Stimulated activated CD4-positive, alpha-beta T cell treated with anti-CD3 and anti-CD28 coated beads, Interleukin-4, amount 100 ng/mL, for 48 hours (primary cell): ENCODE data around the gene SMAD3.

Source experiments
- DNase-seq, 2 donors: peaks; one replicate each; pipeline ENCODE4 v3.0.0-alpha.2; 2020; ENCODE audit warnings: low read depth in 2 of 2

SMAD3 gene

GRCh38 chr15:67227846-67228245 is 162.4 kb downstream of the SMAD3 start:
- DNase-seq: no peak

GRCh38 chr15:67228286-67228685 is 162.9 kb downstream of the SMAD3 start:
- DNase-seq: no peak

GRCh38 chr15:67230504-67230903 is 165.1 kb downstream of the SMAD3 start:
- DNase-seq: no peak

GRCh38 chr15:67232591-67232990 is 167.2 kb downstream of the SMAD3 start:
- no peak for DNase-seq

- DNase-seq: no peak
Observed at GRCh38 chr15:67240235-67241131, 175.1 kb downstream of the SMAD3 start.

GRCh38 chr15:67241132-67241855 is 175.9 kb downstream of the SMAD3 start:
- peak in 1 of 2 donors; percentile 20 for DNase-seq

GRCh38 chr15:67242708-67243111 is 177.3 kb downstream of the SMAD3 start:
- DNase-seq: no peak
